H9 (cell line): ENCODE data around the gene SIN3A. TPM values are rescaled to one million over a fixed set of nuclear protein-coding genes. Genes with fewer than 3 reads are reported as not detected.

Experiments used
- DNase-seq: peaks from one replicate; pipeline ENCODE4 v3.0.0-alpha.2; 2017
- H2AFZ ChIP-seq: one replicate; pipeline ENCODE4 v1.6.1; 2013; ENCODE audit warnings: mild to moderate bottlenecking, low read length, control low read depth, moderate library complexity
- H2AK5ac ChIP-seq: 2 replicates; pipeline ENCODE4 v1.6.1; 2013; ENCODE audit warnings: low read length, control low read depth, mixed read lengths; ENCODE audit not compliant: insufficient read length
- H2BK120ac ChIP-seq: one replicate; pipeline ENCODE4 v1.6.1; 2013; ENCODE audit warnings: low read depth, mild to moderate bottlenecking, low read length, control low read depth, inconsistent platforms; ENCODE audit not compliant: poor library complexity, severe bottlenecking
- H2BK12ac ChIP-seq: 2 replicates; pipeline ENCODE4 v1.6.1; 2013; ENCODE audit warnings: low read length, control low read depth, mixed read lengths, low read depth; ENCODE audit not compliant: insufficient read length
- H2BK15ac ChIP-seq: 2 replicates; pipeline ENCODE4 v1.6.1; 2013; ENCODE audit warnings: low read depth, low read length, control low read depth
- H2BK20ac ChIP-seq: one replicate; pipeline ENCODE4 v1.6.1; 2013; ENCODE audit warnings: low read depth, mild to moderate bottlenecking, low read length, control low read depth, inconsistent platforms; ENCODE audit not compliant: poor library complexity, severe bottlenecking
- H2BK5ac ChIP-seq: 2 replicates; pipeline ENCODE4 v1.6.1; 2013; ENCODE audit warnings: low read length, control low read depth, mixed read lengths; ENCODE audit not compliant: insufficient read length
- H3K14ac ChIP-seq: 2 replicates; pipeline ENCODE4 v1.6.1; 2013; ENCODE audit warnings: low read length, control low read depth; ENCODE audit not compliant: insufficient read depth
- H3K18ac ChIP-seq: 2 replicates; pipeline ENCODE4 v1.6.1; 2013; ENCODE audit warnings: low read depth, mild to moderate bottlenecking, mixed read lengths, low read length, control low read depth; ENCODE audit not compliant: insufficient read length
- H3K23ac ChIP-seq: 2 replicates; pipeline ENCODE4 v1.6.1; 2013; ENCODE audit warnings: low read length, control low read depth, mixed read lengths, low read depth; ENCODE audit not compliant: insufficient read length
- H3K23me2 ChIP-seq: 2 replicates; pipeline ENCODE4 v1.6.1; 2013; ENCODE audit warnings: low read depth, mild to moderate bottlenecking, mixed read lengths, low read length, control low read depth; ENCODE audit not compliant: insufficient read length, poor library complexity, severe bottlenecking
- H3K27ac ChIP-seq: 2 replicates; pipeline ENCODE4 v1.5.1; 2013; ENCODE audit warnings: low read length, control low read depth, mixed read lengths, low read depth; ENCODE audit not compliant: insufficient read length
- H3K27me3 ChIP-seq: 2 replicates; pipeline ENCODE4 v1.6.1; 2013; ENCODE audit warnings: low read length, control low read depth, inconsistent platforms; ENCODE audit not compliant: insufficient read depth
- H3K4ac ChIP-seq: 2 replicates; pipeline ENCODE4 v1.6.1; 2013; ENCODE audit warnings: low read depth, mild to moderate bottlenecking, control low read depth, inconsistent platforms, low read length, moderate library complexity
- H3K4me1 ChIP-seq: 2 replicates; pipeline ENCODE4 v1.6.1; 2013; ENCODE audit warnings: low read length, control low read depth, inconsistent platforms; ENCODE audit not compliant: insufficient read depth
- H3K4me2 ChIP-seq: 2 replicates; pipeline ENCODE4 v1.6.1; 2013; ENCODE audit warnings: low read length, control low read depth, mixed read lengths; ENCODE audit not compliant: insufficient read length, insufficient read depth
- H3K56ac ChIP-seq: 2 replicates; pipeline ENCODE4 v1.6.1; 2013; ENCODE audit warnings: low read depth, mild to moderate bottlenecking, mixed read lengths, low read length, control low read depth; ENCODE audit not compliant: insufficient read length
- H3K79me1 ChIP-seq: 2 replicates; pipeline ENCODE4 v1.6.1; 2013; ENCODE audit warnings: low read depth, mild to moderate bottlenecking, moderate library complexity, low read length, control low read depth, inconsistent platforms; ENCODE audit not compliant: insufficient read depth, poor library complexity, severe bottlenecking
- H3K79me2 ChIP-seq: 2 replicates; pipeline ENCODE4 v1.6.1; 2013; ENCODE audit warnings: low read length, control low read depth, inconsistent platforms; ENCODE audit not compliant: insufficient read depth
- H3K9ac ChIP-seq: 2 replicates; pipeline ENCODE4 v1.6.1; 2013; ENCODE audit warnings: low read length, control low read depth, mixed read lengths; ENCODE audit not compliant: insufficient read length; ENCODE audit errors: extremely low read depth
- H3K9me3 ChIP-seq: one replicate; pipeline ENCODE4 v1.6.1; 2013; ENCODE audit warnings: low read depth, low read length, inconsistent platforms; ENCODE audit not compliant: control insufficient read depth
- H3T11ph ChIP-seq: one replicate; pipeline ENCODE4 v1.6.1; 2013; ENCODE audit warnings: mild to moderate bottlenecking, low read length, control low read depth, inconsistent platforms
- H4K20me1 ChIP-seq: one replicate; pipeline ENCODE4 v1.6.1; 2013; ENCODE audit not compliant: control insufficient read depth, insufficient read length, insufficient read depth
- H4K5ac ChIP-seq: 2 replicates; pipeline ENCODE4 v1.6.1; 2013; ENCODE audit warnings: low read depth, mild to moderate bottlenecking, mixed read lengths, low read length, control low read depth; ENCODE audit not compliant: insufficient read length
- H4K8ac ChIP-seq: replicated peaks from 2 replicates; pipeline ENCODE4 v1.6.1; 2013; ENCODE audit warnings: low read length, control low read depth, mixed read lengths, low read depth; ENCODE audit not compliant: insufficient read length
- H4K91ac ChIP-seq: 2 replicates; pipeline ENCODE4 v1.6.1; 2013; ENCODE audit warnings: low read depth, mild to moderate bottlenecking, moderate library complexity, mixed read lengths, low read length, control low read depth; ENCODE audit not compliant: insufficient read length
- H3K27ac Mint-ChIP-seq, 3 experiments: 2 replicates in 2 of 3; 3 replicates in 1 of 3; pipeline ENCODE4 v1.8.0; 2020 to 2021; ENCODE audit warnings: mixed read lengths in 3 of 3, mild to moderate bottlenecking in 1 of 3, moderate library complexity in 1 of 3
- H3K27me3 Mint-ChIP-seq: 2 replicates; pipeline ENCODE4 v1.8.0; 2021; ENCODE audit warnings: low read depth, mild to moderate bottlenecking, moderate library complexity, mixed read lengths
- H3K36me3 Mint-ChIP-seq, 3 experiments: 2 replicates in 2 of 3; 3 replicates in 1 of 3; pipeline ENCODE4 v1.8.0; 2020 to 2021; ENCODE audit warnings: low read depth in 3 of 3, mixed read lengths in 3 of 3; ENCODE audit not compliant: insufficient read depth in 1 of 3
- H3K4me1 Mint-ChIP-seq, 2 experiments: 2 replicates each; pipeline ENCODE4 v1.8.0; 2020; ENCODE audit warnings: mixed read lengths in 2 of 2
- H3K4me3 Mint-ChIP-seq, 2 experiments: 2 replicates in 1 of 2; 3 replicates in 1 of 2; pipeline ENCODE4 v1.8.0; 2020 to 2021; ENCODE audit warnings: mild to moderate bottlenecking in 2 of 2, mixed read lengths in 2 of 2, moderate library complexity in 1 of 2
- H3K9me3 Mint-ChIP-seq, 2 experiments: 2 replicates in 1 of 2; 3 replicates in 1 of 2; pipeline ENCODE4 v1.8.0; 2020; ENCODE audit warnings: mild to moderate bottlenecking in 2 of 2, mixed read lengths in 2 of 2, moderate library complexity in 1 of 2
- WGBS: extraction: QIAGEN DNeasy Blood & Tissue Kit; methylation state at CpG from one replicate; pipeline ENCODE4 v1.1.7; 2013; ENCODE audit warnings: missing lambda C conversion rate, low lambda C conversion rate, mixed read lengths; ENCODE audit not compliant: insufficient read length; ENCODE audit errors: extremely low coverage; 5-methylcytosine and 5-hydroxymethylcytosine counted together
- total RNA-seq: library from RNA; stranded (reverse); gene quantifications from 2 replicates; pipeline ENCODE4 v1.2.1, GENCODE V29; 2021
- TF ChIP-seq, protein P1 (sequence below): fragments of 200-600 bp; sonication (generic); conservative IDR thresholded peaks from 3 replicates; pipeline ENCODE4 v1.8.0; 2021; ENCODE audit warnings: antibody characterized with exemption, mild to moderate bottlenecking

The SIN3A gene
- total RNA-seq, 1 experiment from 2014 or later = 102 TPM

DNA sequence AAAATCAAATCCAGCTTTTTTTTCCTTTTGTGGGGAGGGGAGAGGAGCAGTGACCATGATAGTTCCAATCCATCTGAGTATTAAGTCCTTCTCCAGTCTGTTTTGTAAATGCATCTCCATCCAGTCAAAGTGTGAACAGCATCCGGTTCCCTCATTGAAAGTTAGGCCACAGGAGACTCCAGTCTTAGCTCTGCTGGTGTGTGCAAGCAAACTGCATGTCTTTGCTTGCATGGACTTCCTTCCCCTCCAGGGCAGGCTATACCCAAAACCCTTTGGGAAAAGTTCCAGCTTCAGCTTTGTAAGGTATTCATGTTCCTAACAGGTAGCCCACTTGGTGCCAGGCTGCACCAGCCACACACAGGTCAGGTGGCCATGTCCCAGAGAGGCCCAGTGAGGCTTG is 80.0 kb downstream of the SIN3A start:
- Mint-ChIP-seq H3K4me3 (no peak overlapping the region), H3K36me3 (peaks cover 35 to 64% (median 58%) of the 10 kb centered on the region in 3 experiments; a peak in 6 of 7 replicates), H3K4me1 (peaks cover 19 to 20% of the 10 kb centered on the region in 2 experiments), H3K27ac (peak overlapping the region in 2 of 3 experiments; percentile 37 to 74; a peak in 3 of 7 replicates), H3K9me3 (no peaks in the 10 kb centered on the region), H3K27me3 (no peaks in the 10 kb centered on the region; the same call in 1 of the 2 replicates)
- no peaks in the 10 kb centered on the region for H3K79me1 ChIP-seq
- no peak overlapping the region for H3K56ac ChIP-seq
- H2BK5ac ChIP-seq = no peak overlapping the region
- H2BK20ac ChIP-seq = no peak overlapping the region
- H4K20me1 ChIP-seq = no peaks in the 10 kb centered on the region
- no peak overlapping the region for H4K91ac ChIP-seq
- H3K9ac ChIP-seq = no peak overlapping the region
- H3K4ac ChIP-seq = no peak overlapping the region
- no peaks in the 10 kb centered on the region; the same call in 1 of the 2 replicates for H3K4me1 ChIP-seq
- H2BK12ac ChIP-seq = no peak overlapping the region
- no peak for DNase-seq
- H3T11ph ChIP-seq = no peak overlapping the region
- H2AK5ac ChIP-seq = no peak overlapping the region
- H2AFZ ChIP-seq = no peak overlapping the region
- no peaks in the 10 kb centered on the region for H3K9me3 ChIP-seq
- H4K5ac ChIP-seq = no peak overlapping the region
- H3K4me2 ChIP-seq = no peak overlapping the region
- no peak overlapping the region for H2BK15ac ChIP-seq
- no peak overlapping the region for H2BK120ac ChIP-seq
- no peak overlapping the region for H3K27ac ChIP-seq
- no peak overlapping the region for H4K8ac ChIP-seq
- H3K14ac ChIP-seq = no peak overlapping the region
- TF ChIP-seq, protein P1, sequence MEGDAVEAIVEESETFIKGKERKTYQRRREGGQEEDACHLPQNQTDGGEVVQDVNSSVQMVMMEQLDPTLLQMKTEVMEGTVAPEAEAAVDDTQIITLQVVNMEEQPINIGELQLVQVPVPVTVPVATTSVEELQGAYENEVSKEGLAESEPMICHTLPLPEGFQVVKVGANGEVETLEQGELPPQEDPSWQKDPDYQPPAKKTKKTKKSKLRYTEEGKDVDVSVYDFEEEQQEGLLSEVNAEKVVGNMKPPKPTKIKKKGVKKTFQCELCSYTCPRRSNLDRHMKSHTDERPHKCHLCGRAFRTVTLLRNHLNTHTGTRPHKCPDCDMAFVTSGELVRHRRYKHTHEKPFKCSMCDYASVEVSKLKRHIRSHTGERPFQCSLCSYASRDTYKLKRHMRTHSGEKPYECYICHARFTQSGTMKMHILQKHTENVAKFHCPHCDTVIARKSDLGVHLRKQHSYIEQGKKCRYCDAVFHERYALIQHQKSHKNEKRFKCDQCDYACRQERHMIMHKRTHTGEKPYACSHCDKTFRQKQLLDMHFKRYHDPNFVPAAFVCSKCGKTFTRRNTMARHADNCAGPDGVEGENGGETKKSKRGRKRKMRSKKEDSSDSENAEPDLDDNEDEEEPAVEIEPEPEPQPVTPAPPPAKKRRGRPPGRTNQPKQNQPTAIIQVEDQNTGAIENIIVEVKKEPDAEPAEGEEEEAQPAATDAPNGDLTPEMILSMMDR = no peak
- no peak overlapping the region for H3K18ac ChIP-seq
- no CpG with 5 or more reads among the region's 1 CpG for WGBS
- H3K27me3 ChIP-seq = no peaks in the 10 kb centered on the region
- no peaks in the 10 kb centered on the region for H3K23me2 ChIP-seq
- no peaks in the 10 kb centered on the region for H3K79me2 ChIP-seq
- no peak overlapping the region for H3K23ac ChIP-seq
